Measurements from ENCODE around the gene CPHXL.

The CPHXL gene

DNA sequence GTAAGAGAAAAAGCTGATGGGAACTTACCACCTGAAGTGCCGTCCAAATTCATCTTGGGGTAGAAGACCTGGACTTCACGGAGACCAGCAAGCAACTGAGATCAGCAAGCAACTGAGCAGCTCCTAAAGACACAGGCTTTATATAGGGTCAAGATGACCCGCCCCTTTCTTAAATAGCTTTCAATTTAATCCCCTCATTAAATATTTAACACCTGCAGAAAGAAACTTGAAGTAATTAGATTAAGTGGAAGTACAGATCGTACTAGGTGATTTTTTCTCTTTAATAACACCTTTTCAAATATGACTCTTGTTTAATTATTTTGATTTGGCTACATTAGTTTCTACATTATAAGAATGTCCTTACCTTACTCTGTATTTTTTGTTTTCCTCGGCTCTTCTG, at the start of gene CPHXL:
Gene CPHXL, minus strand, starts transcription at position 101 of the 400 bp plus-strand sequence. Its CDS starts 48 bp downstream, at position 53.
- DNase-seq (ENCODE audit: extremely low read depth in 1 of 2, low read depth in 1 of 2): no peak

DNA sequence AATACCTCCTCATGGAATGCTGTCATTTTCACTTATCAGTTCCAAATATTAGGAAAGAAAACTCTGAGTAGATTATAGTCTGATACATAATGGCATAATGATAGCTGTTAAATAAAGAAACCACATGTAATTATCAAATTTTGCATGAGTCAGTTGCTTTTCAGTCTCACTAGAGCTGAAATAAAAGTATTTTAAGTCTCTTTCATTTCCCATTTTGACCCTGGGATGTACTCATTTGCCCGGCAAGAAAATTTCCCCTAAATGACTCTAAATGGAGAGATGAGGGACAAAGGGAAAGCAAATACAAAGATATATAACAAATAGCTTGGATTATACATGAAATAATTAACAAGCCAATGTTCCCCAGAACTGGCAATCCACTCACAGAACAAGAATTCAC, 47.9 kb upstream of the CPHXL start:
- no peak for DNase-seq (ENCODE audit: extremely low read depth in 1 of 2, low read depth in 1 of 2)

DNA sequence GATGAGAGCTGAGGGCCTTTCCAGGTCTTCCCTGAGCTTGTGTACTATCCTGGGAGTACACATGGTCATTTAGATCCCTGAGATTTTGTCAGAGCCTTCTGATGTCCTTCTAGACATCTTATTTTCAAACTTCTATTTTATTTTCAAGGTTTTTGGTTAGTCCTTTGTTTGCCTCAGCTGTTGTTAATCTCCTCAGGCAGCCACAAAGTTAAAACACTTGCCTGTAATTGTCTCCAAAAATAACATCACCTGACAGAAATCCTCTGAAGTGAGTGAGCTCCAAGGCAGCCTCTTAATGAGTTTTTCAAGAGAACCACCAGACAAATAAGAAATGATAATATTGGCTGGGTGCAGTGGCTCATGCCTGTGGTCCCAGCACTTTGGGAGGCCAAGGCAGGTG, 43.8 kb upstream of the CPHXL start:
- no peak for DNase-seq (ENCODE audit: extremely low read depth in 1 of 2, low read depth in 1 of 2)

DNA sequence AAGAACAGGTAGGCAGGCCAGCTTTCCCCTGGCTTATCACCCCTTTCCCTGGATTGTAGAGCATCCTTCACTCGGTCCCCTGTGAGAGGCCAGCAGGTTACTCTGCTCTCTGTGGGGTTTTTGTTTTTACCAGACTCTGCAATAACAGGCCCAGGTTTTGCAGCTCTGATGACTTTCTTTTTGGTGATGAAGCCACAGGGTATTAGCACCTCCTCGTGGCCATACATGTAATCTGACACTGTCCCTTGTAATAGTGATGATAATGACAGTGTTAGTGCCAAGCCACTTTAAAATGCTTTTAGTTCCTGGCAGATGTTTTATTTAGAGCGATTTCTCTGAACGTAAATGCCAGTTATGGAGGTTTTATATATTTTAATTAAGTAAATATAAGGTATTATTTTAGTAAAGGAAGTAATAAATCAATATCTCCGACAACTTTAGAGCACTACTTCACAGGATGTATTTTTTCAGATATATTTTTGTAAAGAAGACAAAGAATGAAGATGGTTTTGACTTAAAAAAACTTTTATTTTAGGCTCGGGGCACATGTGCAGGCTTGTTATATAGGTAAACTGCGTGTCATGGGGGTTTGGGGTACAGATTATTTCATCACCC, 38.0 kb upstream of the CPHXL start:
- peak; percentile 10 to 12 for DNase-seq (ENCODE audit: extremely low read depth in 1 of 2, low read depth in 1 of 2)

DNA sequence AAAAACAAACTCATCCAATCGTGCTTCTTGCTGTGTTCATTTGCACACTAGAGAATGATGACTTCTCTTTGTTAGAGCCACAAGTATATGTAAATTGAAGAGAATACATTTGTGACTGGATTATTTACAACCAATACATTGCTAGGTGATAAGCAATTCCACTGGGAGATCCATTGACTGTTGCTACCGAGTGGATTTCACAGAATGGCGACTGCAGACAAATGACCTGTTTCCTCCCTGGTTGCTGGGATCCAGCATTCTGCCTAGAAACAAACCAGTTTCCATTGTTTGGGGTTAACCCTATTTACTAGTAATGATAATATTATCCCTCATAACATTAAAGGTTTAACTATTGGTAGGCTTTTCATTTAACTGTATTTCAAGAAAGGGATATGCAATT, 36.9 kb upstream of the CPHXL start:
- DNase-seq (ENCODE audit: extremely low read depth in 1 of 2, low read depth in 1 of 2): no peak

DNA sequence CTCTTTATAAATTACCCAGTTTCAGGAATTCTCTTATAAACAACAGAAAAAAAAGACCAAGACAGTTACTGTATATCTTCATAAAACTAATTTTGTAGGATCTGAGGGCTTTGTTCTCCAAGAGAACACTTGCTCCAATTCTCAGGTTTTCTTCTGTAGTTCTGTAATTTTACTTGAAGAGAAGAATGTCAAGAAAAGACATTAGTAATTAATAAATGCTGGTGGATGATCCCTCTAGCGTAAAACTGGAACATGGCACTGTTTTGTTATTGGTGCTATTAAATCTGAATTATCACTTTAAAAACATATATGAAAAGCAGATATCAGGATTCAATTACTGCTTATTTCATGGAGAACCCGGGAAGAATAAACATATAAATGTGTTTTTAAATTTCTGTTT, 36.5 kb upstream of the CPHXL start:
- DNase-seq (ENCODE audit: extremely low read depth in 1 of 2, low read depth in 1 of 2): no peak

DNA sequence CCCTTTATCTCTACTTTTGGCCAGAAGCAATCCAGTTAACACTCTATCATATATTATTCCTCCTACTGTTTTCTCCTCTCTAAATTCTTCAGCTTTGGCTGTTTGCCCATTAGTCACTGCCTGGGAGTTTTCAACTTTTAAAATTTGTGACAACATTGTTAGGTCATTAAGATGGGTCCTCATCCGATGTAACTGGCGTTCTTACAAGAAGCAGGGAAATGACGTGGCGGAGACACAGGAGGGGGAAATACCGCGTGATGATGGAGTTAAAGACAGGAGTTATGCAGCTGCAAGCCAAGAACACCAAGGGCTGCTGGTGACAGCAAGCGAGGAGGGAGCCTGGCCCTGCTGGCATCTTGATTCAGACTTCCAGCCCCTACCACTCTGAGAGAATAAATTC, 34.8 kb upstream of the CPHXL start:
- DNase-seq (ENCODE audit: extremely low read depth in 1 of 2, low read depth in 1 of 2): no peak

DNA sequence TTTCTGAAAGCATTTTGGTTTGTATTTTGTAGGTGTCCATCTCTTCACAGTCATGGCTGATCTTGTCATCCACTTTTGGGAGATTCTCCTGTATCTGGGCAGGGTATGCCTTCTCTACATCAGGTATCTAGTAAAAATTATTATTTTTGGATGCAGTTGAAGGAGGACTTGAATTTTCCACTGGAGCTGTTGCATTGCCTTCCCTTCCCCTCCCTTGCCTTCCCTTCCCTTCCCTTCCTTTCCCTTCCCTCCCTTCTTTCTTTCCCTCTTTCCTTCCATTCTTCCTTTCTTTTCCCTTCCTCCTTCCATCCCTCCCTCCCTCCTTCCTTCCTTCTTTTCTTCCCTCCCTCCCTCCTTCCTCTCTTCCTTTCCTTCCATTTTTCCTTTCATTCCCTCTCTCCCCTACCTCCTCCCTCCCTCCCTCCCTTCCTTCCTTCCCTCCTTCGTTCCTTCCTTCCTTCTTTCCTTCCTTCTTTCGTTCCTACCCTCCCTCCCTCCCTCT, 33.8 kb upstream of the CPHXL start:
- DNase-seq (ENCODE audit: extremely low read depth in 1 of 2, low read depth in 1 of 2): no peak

DNA sequence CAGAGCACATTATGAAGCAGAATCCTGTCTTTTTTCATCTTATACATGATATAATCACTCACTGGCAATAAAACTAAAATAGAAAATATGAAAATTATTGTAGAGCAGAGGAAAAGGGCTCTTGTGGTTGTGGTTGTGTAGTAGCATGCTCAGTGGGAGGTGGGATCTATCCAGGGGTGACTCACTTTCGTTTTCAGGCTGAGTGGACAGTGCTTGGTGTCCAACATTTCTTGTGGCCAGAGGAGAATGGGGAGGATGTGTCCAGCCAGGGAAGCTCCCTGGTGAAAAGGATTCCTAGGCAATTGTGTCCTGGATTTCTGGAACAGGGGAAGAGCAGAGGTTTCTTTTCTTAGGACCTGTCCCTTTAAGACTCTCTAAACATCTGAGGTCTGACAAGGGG, 31.9 kb upstream of the CPHXL start:
- no peak for DNase-seq (ENCODE audit: extremely low read depth in 1 of 2, low read depth in 1 of 2)

DNA sequence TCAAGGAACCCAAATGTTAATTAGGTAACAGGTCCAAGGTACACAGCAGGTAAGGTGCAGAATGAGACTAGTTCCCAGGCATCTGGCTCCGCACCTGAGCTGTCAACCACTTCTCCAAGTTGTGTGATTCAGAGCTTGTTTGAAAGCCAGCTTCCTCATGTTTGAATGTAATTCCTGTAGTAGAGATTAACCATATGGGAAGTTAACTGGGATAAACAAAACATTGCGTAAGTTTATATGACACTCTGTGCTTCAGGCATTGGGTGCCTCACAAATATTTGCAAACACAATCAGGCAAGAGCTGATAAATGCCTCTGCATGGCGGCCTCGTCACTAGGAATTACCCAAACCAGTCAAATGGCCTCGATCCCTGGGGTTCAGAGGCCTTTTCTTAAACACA, 27.9 kb upstream of the CPHXL start:
- DNase-seq (ENCODE audit: extremely low read depth in 1 of 2, low read depth in 1 of 2): no peak

DNA sequence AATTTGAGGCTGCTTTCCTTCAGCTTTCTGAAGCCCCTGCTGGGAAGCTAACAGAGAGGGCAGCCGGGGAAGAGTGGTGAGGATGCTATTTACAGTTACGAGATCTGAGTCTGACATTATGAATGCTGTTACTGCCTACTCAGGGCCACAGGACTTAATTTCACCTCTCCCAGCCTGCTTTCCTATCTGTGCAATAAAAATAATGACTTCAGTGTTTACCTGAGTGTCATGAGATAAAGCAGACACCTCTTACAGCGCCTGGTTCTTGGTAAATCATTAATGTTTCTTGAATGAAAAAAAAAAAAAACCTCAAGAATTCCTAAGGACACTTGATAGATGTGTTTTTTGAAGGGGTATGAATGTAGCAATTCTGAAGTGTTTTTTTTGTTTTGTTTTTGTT, 24.2 kb upstream of the CPHXL start:
- no peak for DNase-seq (ENCODE audit: extremely low read depth in 1 of 2, low read depth in 1 of 2)

DNA sequence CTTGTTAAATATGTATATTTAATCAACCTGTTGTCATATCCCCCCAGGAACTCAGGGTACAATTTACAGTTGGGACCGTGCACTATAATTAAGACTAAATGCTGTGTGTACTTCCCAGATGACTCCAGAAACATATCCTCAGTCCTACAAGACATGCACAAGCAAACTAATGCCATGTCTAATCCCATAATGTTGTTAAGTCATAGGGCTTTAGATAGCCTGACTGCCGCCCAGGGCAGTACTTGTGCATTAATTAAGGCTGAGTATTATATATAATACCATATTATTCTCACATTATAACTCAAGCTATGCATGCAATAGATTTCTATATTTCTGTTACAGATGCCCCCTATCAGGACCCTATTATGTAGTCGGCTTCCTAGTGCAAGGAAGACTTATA, 20.1 kb upstream of the CPHXL start:
- DNase-seq (ENCODE audit: extremely low read depth in 1 of 2, low read depth in 1 of 2): no peak

DNA sequence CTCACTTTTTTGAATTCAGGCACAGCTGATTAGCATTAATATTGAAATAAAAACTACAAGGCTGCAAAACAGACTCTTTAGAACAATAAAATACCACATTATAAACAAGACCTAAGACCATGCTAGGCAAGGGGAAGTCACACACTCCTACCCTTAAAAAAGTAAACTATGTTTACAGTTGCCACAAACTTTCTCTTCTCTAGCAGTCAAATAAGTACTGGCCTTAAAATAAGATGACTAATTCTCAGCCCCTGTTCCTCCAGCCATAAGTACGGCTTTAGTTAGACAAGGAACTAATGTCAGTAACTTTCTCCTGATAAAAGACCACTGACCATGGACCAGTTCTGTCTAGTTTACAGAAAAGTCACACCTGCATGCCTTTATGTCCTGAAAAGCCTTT, 19.5 kb upstream of the CPHXL start:
- no peak for DNase-seq (ENCODE audit: extremely low read depth in 1 of 2, low read depth in 1 of 2)

DNA sequence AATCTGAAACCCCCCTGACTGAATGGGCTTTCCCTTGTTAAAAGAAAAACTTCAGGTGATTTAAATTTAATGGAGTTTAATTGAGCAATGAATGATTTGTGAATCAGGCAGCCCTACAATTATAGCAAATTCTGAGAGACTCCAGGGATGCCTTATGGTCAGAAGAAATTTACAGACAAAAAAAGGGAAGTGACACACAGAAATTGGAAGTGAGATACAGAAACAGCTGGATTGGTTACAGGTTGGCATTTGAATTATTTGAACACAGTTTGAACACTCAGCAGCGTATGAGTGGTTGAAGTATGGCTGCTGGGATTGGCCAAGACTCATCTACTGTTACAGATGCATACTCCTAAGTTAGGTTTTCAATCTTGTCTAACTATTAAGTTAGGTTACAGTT, 19.0 kb upstream of the CPHXL start:
- no peak for DNase-seq (ENCODE audit: extremely low read depth in 1 of 2, low read depth in 1 of 2)

DNA sequence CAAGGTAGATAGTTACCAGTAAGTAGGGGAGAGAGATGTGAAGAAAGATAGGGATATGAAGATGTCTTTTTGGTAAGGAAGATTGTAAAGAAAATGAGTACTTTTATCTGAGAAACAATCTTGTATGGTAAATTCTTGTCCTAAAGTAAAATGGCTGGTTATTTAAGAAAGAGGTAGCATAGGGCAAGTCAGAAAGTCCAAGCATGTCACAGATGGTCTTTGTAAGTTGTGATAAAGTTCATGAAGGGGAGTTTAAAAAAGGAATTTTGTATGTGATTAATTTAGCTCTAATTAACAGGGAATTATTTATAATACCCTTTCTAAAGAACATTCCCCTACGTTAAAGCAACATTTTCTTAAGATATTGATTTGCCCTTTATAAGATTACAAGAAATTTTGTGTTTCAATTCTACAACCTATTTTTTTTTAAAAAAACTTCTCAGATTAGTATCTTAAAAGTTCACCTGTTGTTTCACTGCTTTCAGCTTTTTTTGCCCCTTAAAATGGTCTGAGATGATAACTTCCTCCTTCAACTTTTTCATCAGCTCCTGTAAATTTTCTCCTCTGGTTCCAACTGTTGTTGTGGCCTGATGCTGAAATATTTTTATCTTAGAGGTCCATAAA, 16.2 kb upstream of the CPHXL start:
- DNase-seq (ENCODE audit: extremely low read depth in 1 of 2, low read depth in 1 of 2): no peak

DNA sequence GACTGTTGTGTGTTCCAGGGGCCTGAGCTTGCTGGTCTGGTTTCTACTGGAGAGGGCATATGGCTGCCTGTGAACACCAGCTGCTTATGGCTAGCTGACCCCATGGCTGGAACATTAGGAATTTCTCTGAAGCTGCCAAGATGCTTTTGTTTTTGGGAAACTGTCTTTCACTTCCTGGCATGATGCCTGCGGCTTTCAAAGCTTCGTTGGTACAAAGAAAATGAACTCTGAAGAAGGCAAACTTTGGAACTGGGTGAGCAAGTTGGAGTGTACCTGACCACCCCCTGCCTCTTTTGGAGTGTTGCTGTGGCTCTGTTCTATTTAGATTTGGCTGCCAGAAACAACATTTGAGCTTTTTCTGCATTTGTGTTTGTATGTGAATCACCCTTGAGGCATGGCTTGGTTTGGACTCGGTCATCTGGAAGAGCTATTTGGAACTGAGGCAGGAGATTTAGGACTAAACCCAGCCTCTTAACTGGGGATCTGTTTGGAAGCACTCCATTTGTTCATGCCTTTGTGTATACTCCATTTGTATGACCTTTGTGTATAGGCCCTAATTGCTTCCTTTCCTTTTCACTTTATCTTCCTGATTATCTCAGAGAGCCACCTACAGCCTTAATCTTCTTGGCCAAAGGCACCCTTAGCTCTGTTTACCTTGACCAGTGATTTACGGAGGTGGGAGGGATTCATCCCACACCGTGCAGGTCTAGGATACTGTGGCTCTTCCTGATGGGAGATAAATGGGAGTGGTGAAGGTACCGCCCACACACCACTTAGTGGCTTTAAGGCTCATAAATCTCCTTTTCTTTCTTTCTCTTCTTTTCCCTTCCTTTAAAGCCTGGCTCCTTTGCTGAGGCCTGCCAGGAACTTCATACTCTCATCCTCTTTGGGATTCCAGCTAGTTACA, 7.3 kb upstream of the CPHXL start:
- DNase-seq (ENCODE audit: extremely low read depth in 1 of 2, low read depth in 1 of 2): no peak

DNA sequence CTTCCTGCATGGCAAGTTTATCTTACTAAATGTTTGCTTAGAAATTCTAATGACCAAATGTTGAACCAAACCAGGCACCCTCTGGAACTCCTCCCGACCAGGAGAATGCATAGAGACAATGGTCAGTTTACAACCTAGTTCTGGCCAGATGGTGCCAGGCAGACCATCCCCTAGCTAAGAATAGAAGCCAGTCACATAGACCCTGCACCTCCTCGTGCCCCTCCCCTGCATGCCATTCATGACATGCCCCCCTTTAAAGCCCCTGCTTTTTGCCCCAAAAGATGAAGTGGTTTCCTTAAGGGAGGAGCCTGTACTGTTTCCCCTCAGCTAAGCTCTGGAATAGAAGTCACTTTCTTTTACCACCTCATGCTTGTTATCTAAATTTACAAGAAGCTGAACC, 6.6 kb upstream of the CPHXL start:
- no peak for DNase-seq (ENCODE audit: extremely low read depth in 1 of 2, low read depth in 1 of 2)

DNA sequence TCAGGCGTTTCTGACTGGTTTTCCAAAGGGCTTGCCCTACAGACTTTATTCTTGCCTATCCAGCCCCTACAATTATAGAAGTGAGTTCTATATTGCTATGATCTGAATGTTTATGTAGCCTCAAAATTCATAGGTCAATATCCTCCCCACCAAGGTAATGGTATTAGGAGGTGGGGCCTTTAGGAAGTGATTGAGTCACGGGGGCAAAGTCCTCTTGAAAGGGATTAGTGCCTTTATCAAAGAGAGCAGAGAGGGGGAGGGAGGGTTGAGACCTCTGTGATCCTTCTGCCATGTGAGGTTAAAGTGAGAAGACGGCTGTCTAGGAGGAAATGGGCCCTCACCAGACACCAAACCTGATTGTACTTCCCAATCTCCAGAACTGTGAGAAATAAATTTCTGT, 931 bp upstream of the CPHXL start:
- no peak for DNase-seq (ENCODE audit: extremely low read depth in 1 of 2, low read depth in 1 of 2)

DNA sequence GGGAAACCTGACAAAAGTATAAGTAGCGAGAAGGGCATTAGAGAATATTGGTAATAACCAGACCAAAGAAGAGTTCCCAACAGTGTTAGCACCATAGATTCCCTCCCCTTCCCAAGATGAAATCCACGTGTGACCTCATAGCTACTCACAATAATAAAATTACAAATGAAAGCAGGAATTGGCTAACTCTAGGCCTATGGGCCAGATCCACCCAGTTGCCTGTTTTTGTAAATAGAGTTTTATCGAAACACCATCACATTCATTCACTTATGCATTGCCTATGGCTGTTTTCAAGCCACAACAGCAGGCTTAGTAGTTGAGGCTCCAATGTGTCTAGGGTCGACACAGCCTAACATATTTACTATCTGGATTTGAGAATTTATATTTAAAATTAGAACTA, 7.8 kb downstream of the CPHXL start:
- no peak for DNase-seq (ENCODE audit: extremely low read depth in 1 of 2, low read depth in 1 of 2)

DNA sequence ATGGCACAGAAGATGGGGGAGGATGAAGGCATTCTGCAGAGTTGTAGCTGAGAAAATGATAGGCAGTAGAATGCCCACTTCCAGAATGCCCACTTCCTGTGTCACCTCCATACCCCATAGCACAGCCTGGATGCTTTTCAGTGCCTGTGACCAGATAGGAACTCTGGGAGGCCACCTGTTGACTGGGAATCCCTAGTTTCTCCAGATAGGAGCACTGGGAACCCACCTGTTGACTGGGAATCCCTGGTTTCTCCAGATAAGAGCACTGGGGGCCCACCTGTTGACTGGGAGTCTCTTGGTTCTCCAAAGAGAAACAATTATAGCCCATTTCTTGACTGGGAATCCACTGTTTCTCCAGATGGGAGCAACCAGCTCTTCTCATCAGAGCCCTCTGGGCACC, 11.6 kb downstream of the CPHXL start:
- DNase-seq (ENCODE audit: extremely low read depth in 1 of 2, low read depth in 1 of 2): no peak

DNA sequence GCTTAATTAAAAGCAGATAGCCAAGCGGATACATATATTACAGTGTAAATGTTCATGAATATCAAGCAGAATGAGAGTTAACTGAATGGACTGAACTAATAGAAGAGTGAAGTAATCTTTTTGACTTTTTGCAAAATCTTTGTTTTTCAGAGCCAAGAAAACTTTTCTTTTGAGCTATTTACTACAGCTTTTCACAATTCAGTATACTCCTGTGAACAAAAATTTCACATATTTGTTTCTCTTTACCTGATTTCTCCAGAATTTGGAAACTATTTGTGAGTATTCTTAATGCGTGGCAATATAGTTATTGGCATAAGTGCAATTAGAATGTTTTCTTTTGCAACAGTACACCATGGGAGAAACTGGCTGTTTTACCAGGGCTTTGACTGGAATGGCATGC, 15.9 kb downstream of the CPHXL start:
- no peak for DNase-seq (ENCODE audit: extremely low read depth in 1 of 2, low read depth in 1 of 2)

DNA sequence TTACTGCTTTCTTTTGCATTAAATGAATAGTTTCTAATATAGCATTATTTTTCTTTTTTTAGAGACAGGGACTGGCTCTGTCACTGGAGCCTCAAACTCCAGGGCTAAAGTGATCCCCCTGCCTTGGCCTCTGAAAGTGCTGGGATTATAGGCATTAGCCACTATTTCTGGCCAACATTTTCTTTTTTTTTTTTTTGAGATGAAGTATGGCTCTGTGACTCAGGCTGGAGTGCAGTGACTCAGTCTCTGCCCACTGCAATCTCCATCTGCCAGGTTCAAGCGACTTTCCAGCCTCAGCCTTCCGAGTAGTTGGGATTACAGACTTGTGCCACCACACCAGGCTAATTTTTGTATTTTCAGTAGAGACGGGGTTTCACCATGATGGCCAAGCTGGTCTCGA, 23.0 kb downstream of the CPHXL start:
- DNase-seq (ENCODE audit: extremely low read depth in 1 of 2, low read depth in 1 of 2): no peak

Measured in activated CD8-positive, alpha-beta memory T cell treated with anti-CD3 and anti-CD28 coated beads for 1 hour (primary cell).